ENCODE results near the gene PARPBP. TPM values are rescaled to one million over a fixed set of nuclear protein-coding genes. Genes with fewer than 3 reads are reported as not detected.

The PARPBP gene
- total and polyA plus RNA-seq, 2 donors (not counting 3 experiments of a cell fraction or from before 2014, with no cell fraction given): 4.2 to 19.0 TPM

DNA sequence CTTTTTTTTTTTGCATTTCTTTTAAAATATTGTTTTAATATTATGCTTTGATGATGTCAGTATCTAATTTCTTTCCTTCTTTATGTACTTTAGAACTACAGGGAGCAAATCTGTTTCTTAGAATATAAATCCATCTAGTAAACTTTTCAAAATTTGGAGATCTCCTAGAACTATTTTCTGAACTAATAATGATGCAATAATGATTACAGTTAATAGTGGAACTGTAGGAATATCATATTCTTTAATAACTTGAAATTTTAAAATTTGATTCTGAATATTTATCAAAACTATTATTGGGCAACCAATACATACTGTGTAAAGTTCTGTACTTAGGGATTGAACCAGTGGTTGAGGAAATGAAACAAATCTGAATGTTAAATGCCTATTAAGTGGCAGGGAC is 100.8 kb downstream of the PARPBP start:
- TF ChIP-seq JUN (IDR thresholded peaks at IDR 0.05; ENCODE audit: borderline replicate concordance, insufficient read depth, insufficient read length, low read depth): no peak
- TF ChIP-seq, protein P1, sequence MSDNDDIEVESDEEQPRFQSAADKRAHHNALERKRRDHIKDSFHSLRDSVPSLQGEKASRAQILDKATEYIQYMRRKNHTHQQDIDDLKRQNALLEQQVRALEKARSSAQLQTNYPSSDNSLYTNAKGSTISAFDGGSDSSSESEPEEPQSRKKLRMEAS (IDR thresholded peaks at IDR 0.05; ENCODE audit: insufficient read depth, insufficient read length): no peak
- TF ChIP-seq POLR2AphosphoS5 (IDR thresholded peaks at IDR 0.05; ENCODE audit: insufficient read depth, low read depth, low read length): no peak
- no peak for TF ChIP-seq FOS (IDR thresholded peaks at IDR 0.05; ENCODE audit: borderline replicate concordance, insufficient read depth, low read length)
- TF ChIP-seq EZH2 (IDR thresholded peaks at IDR 0.05; ENCODE audit: borderline replicate concordance, low read depth, low read length, severe bottlenecking): no peak
- TF ChIP-seq, protein P2, sequence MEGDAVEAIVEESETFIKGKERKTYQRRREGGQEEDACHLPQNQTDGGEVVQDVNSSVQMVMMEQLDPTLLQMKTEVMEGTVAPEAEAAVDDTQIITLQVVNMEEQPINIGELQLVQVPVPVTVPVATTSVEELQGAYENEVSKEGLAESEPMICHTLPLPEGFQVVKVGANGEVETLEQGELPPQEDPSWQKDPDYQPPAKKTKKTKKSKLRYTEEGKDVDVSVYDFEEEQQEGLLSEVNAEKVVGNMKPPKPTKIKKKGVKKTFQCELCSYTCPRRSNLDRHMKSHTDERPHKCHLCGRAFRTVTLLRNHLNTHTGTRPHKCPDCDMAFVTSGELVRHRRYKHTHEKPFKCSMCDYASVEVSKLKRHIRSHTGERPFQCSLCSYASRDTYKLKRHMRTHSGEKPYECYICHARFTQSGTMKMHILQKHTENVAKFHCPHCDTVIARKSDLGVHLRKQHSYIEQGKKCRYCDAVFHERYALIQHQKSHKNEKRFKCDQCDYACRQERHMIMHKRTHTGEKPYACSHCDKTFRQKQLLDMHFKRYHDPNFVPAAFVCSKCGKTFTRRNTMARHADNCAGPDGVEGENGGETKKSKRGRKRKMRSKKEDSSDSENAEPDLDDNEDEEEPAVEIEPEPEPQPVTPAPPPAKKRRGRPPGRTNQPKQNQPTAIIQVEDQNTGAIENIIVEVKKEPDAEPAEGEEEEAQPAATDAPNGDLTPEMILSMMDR (IDR thresholded peaks at IDR 0.05; ENCODE audit: extremely low read depth in 1 of 2, insufficient read depth in 1 of 2, low read depth in 1 of 2, low read length in 2 of 2): no peak
- TF ChIP-seq MYC (IDR thresholded peaks at IDR 0.05; ENCODE audit: low read depth, low read length): no peak
- TF ChIP-seq POLR2A (IDR thresholded peaks at IDR 0.05; ENCODE audit: low read depth, low read length): no peak
- TF ChIP-seq GATA2 (IDR thresholded peaks at IDR 0.05; ENCODE audit: insufficient read depth, insufficient read length, low read depth, low read length): no peak
- DNase-seq (ENCODE audit: low read depth, low spot score): no peak
- intact Hi-C loops (cut with micrococcal nuclease) (no loop called here), dilution Hi-C loops (cut with MboI; ENCODE audit: extremely low pct_ligation_motif_present, low sequenced_read_pairs) (no loop called here)
- no peaks in the 10 kb centered on the region for H3K4me1 ChIP-seq (ENCODE audit: control insufficient read depth, extremely low read depth, insufficient read depth, low read length)
- POLR2A ChIA-PET: no interaction called here
- H3K9me1 ChIP-seq (replicated peaks; ENCODE audit: control insufficient read depth, extremely low read depth, insufficient read depth, low read length): no peaks in the 10 kb centered on the region
- H3K4me2 ChIP-seq (ENCODE audit: insufficient read depth, low read length): no peak overlapping the region
- no peak overlapping the region for H3K9ac ChIP-seq (replicated peaks; ENCODE audit: extremely low read depth, insufficient read depth, low read length)
- H4K20me1 ChIP-seq (replicated peaks; ENCODE audit: control insufficient read depth, extremely low read depth, insufficient read depth, low read length): no peaks in the 10 kb centered on the region
- no peaks in the 10 kb centered on the region for H3K36me3 ChIP-seq (ENCODE audit: control insufficient read depth in 2 of 2, extremely low read depth in 1 of 2, insufficient read depth in 2 of 2, low read length in 2 of 2)
- H3K27me3 ChIP-seq (ENCODE audit: control insufficient read depth in 2 of 2, insufficient read depth in 2 of 2, low read length in 2 of 2): no peaks in the 10 kb centered on the region
- no TSS peak for BruUV-seq (replicated peaks)
- H3K9me3 ChIP-seq (replicated peaks; ENCODE audit: control insufficient read depth, insufficient read depth, low read length): no peaks in the 10 kb centered on the region
- H3K4me3 ChIP-seq (replicated peaks in 1 of 3; ENCODE audit: insufficient read depth in 1 of 3, low read depth in 1 of 3, low read length in 3 of 3): no peak overlapping the region
- H3K27ac ChIP-seq (ENCODE audit: insufficient read depth, low read depth, low read length): no peak overlapping the region
- H3K79me2 ChIP-seq (ENCODE audit: control insufficient read depth, insufficient read depth, low read length): no peaks in the 10 kb centered on the region
- no peak for FAIRE-seq
- CTCF ChIA-PET: interaction anchor here (1.6 kb wide), 1 partner anchor 264 kb away, joined by 3 read pairs; no protein-coding TSS in a partner anchor
- no peak overlapping the region for H2AFZ ChIP-seq (ENCODE audit: low read depth, low read length)

All from endothelial cell of umbilical vein (primary cell).